NCI-H128 (cell line): ENCODE results near the gene IL9R.
"Not testable (repeated sequence)": the region's sequence is repeated elsewhere in the genome, so short reads cannot be mapped to it uniquely, and the experiment has no call there.

Experiments used
- DNase-seq: peaks from one replicate; lab custom pipeline; 2025; ENCODE audit not compliant: unreplicated experiment; lab: John Stamatoyannopoulos, UW

Gene IL9R, protein sequence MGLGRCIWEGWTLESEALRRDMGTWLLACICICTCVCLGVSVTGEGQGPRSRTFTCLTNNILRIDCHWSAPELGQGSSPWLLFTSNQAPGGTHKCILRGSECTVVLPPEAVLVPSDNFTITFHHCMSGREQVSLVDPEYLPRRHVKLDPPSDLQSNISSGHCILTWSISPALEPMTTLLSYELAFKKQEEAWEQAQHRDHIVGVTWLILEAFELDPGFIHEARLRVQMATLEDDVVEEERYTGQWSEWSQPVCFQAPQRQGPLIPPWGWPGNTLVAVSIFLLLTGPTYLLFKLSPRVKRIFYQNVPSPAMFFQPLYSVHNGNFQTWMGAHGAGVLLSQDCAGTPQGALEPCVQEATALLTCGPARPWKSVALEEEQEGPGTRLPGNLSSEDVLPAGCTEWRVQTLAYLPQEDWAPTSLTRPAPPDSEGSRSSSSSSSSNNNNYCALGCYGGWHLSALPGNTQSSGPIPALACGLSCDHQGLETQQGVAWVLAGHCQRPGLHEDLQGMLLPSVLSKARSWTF

DNA sequence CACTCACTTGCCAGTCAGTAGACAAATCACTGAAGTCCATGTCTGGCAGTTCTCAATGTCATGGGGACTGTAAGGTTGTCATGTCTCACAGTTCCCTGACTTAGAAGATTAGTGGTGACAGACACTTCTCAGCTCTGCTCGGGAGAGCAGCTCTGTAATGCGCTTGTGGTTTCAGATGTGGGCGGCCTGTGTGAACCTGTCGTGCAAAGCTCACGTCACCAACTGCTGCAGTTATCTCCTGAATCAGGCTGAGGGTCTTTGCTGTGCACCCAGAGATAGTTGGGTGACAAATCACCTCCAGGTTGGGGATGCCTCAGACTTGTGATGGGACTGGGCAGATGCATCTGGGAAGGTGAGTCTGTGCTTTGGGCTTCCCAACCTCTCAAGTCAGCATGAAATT lies at the start of gene IL9R:
Gene IL9R, plus strand, starts transcription at position 261 of the 400 bp plus-strand sequence. Its CDS starts 64 bp downstream, at position 325.
- no peak for DNase-seq

DNA sequence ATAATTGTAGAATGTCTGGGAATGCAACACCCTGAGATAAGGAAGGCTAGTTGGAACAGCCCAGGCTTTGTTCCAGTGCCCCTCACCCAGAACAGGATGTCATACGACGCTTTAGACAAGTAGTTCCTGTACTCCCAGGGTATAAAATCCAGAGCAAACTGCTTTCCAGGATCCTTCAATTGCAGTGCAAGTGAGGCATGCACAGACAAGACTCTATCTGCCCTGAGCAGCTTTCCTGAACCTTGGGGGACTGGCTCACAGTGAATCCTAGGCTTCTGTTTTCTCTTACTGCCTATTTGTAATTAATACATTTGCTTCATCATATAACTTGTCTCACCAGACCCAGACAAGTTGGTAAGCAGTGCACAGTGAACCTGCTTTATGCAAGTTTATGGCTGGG lies 48.4 kb upstream of the IL9R start:
- DNase-seq, result no peak

DNA sequence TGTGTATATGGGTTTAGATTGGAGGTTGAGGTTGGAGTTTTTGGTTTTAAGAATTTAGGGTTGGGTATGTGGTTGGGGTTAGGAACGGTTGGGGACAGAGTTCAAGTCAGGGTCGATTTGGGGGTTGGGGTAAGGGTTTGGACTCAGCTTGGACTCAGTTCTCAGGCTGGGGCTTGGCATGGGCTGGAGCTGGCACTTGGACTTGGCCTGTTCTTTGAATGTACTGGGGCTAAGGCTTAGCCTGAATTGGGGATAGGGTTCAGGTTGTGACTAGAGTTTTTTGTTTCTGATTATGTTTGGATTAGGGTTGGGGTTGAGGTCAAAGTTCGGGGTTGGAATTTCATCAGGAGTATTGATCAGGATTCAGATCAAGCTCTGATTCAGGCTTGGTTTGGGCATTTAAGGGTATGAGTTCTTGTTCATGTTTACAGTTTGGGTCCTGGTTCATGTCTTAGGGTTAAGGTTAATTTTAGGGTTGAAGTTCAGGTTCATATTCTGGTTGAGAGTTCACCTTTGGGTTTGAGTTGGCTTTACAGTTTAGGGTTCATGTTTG lies 46.2 kb upstream of the IL9R start:
- DNase-seq, result no peak

DNA sequence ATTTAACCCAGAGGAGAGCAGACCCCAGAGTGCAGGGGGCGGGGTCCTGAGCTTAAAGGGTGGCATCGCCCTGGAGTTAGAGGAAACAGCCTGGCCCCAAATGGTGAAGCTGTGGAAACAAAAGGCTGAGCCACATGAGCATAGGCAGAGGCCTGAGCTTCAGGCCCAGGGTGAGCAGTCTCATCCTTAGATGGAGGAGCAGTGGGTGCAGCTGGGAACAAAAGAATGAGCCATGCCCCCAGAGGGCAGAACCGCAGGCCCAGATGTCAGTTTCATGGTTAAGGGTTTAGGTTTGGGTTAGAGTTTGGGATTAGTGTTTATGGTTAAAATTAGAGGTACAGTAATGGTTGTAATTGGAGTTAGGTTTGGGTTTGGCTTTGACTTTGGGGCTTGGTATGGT lies 44.4 kb upstream of the IL9R start:
- DNase-seq, result no peak

DNA sequence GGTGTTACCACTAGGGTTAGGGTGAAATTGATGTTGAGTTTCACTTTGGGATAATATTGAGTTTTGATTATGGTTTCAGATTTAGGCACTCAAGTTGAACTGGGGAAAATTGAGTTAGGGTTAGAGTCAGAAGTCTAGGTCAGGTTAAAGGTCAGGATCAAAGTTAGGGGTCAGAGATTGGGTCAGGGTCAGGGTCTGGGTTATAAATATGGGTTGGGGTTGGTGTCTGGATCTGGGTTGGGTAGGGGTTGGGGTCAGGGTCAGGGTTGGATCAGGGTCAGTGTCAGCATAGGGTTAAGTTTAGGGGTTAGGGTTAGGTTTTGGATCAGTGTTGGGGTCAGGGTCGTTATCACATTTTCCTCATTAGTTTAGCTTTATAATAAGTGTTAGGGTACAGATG lies 42.7 kb upstream of the IL9R start:
- DNase-seq, result no peak

DNA sequence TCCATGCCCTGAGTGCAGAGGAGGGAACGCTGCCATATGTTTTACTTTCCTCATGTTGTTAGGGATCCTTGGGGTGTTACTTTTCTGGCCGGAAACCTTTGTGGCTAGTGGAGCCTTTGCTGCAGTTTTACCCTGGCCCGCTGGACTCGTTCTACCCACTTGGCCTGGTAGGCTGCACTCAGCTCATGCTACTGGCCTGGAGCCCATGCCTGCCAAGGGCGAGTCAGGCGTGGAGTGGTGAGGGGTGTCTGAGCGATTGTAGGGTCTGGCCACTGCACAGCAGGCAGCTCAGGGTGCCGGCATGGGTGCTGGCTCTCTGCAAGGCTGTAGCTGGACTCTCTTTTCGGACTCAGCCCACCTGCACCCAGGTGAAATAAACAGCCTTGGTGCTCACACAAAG lies 41.4 kb upstream of the IL9R start:
- no peak for DNase-seq

DNA sequence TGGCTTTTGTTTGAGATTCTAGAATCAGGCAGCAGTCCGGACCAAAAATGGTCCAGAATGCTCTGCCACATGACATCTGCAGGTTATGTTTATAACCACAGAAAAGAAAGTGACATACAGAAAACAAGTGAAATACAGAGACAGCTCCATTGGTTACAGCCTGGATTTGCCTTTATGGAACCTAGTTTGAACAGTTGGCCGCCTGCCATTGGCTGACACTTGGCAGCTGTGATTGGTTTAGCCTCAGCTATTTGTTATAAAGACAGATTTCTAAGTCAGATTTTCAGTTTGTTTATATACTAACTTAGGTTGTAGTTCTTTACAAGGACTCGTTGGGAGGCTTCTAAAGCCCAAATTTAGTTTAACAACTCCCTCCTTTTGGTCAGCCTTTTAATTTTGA lies 40.8 kb upstream of the IL9R start:
- no peak for DNase-seq

DNA sequence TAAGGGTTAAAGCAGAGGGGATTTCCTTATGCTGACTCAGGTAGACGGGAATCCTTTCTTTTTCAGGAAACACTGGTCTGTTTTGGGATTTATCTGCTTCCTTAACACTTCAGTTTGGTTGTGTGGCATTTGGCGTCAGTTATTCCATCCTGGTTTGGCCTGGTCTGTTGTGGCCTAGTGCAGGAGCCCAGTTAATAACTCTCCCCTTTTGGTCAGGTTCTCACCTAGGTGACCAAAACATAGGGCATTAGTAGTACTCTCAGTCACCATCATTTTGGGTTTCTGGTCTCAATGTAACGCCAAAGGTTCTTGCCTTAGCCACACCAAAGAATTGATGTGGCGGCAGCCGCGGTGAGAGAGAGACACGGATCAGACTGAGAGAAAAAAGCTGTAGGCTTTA lies 39.7 kb upstream of the IL9R start:
- DNase-seq, result no peak

DNA sequence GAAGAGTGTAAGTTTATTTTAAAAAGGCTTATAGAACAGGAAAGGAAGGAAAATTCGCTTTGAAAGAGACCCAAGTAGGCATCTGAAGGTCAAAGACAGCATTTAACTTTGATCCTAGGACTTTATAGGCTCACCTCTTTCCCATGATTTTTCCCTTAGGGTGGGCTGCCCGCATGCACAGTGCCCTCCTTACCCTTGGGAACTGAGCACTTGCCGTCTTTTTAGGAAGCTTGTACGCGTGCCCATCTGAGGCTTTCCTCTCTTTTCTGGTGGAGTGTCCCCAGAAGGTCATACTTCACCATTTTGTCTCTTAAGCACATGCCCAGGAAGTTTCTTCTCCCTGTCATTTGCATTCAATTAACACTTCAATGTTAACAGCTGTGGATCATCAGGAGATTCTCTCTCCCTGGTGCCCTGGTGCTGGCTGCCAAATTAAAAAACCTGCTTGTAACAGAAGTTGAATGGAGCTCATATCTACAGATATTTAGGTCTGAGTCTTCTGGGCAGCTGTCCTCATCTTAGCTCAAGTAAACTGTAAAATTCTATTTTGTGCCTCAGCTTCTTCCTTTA lies 38.4 kb upstream of the IL9R start:
- no peak for DNase-seq

DNA sequence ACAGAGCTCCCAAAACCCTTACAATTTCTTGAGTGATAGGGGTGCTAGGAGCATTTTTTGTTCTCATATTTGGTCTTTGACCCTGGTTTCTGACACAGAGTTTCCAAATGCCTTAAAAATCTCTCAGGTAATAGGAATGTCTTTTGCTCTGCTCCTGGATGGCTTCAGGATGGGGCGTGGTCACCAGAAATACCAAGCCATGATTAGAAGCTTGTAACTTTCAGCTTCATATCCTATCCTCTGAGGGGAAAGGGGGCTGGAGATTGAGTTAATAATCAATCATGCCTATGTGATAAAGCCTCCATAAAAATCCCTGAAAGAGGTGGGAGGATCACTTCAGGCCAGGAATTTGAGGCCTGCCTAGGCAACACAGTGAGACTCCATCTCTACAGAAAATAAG lies 34.6 kb upstream of the IL9R start:
- DNase-seq, result no peak

DNA sequence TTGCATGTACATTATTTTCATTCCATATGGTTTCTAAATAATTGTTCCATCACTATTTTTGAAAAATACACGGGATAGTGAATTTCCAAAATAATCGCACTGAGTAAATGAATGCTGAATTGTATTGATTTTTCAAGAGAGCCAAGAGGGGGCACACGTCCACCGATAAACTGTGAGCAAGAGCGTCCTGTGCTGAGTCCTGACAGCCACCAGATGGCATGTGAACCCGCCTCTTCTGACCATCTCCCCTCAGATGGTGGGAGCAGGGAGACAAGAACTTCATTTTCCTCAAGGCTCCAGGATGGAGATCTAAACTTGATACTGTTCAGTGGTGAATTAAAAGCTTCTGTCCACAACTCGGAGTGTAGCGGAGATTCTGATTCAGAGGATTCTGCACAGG lies 30.6 kb upstream of the IL9R start:
- DNase-seq, result peak; percentile 0

DNA sequence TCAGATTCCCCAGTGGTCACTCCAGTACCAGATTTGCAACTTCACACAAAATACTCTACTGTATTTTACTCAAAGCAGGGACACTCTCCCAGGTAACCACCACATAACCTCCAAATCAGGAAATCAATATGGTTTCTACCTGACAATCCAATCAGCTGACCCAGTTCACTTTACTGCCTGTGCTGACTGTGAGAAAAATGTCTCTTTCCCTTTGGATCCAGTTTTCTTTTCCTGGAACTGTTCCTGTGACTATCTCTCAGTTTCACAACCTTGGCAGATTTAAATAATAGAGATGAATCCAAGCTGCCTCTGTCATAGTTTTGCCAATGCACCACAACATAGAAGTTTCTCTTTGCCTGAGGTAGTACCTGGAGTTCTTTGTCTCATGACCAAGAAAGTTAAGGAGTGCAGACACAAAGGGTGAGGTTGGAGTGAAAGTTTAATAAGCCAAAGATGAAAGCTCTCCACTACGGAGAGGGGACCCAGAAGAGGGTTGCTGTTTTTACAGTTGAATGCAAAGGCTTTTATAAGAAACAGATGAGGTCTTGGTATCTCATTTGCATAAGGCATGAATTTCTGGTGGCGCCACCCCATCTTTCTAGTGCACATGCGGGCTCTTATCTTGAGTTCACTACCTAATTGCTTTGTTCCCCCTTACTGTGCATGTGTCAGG lies 29.7 kb upstream of the IL9R start:
- DNase-seq, result no peak

DNA sequence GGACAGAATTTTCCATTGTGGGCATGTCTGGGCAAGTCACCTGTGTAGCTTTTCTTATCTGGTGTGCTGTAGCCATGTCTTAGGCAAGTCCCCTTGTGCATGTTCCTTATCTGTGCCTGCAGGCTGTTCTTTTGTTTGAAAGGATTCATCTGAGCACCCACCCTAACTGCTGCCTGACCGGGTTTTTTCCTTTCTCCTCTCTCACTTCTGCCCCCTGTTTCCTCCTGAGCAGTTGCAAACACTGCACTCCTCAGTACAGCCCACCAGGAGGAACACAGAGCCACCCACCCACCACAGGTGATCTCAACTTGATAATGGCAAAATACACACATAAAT lies 29.2 kb upstream of the IL9R start:
- DNase-seq, result no peak

DNA sequence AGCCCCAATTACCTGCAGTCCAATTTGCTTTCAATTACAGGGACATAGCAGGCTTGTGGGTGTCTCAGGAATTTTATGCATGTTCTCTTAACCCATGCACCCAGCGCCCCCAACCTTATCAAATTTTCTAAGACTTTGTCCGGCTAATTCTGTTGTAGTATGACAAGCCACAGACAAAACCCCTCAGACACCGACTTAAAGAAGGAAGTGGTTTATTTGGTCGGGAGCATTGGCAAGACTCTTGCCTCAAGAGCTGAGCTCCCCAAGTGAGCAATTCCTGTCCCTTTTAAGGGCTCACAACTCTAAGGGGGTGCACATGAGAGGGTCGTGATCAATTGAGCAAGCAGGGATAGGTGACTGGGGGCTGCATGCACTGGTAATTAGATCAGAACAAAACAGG lies 28.7 kb upstream of the IL9R start:
- DNase-seq, result no peak

DNA sequence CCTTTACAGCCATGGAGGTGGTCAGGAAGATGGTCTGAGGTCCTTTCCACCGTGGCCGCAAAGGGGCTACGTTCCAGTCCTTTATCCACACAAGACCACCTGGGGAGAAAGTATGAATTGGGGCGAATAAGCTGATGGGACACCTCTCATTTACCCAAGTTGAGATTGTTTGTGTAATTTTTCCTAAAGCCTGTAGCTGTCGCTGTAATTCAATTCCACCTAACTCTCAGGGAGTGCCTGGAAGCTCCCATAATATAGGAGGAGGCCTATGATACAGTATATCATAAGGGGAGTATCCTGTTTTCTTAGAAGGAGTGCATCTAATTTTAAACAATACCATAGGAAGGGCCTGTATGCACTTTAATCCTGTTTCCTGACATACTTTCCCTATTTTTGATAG lies 25.8 kb upstream of the IL9R start:
- not testable (repeated sequence) for DNase-seq

DNA sequence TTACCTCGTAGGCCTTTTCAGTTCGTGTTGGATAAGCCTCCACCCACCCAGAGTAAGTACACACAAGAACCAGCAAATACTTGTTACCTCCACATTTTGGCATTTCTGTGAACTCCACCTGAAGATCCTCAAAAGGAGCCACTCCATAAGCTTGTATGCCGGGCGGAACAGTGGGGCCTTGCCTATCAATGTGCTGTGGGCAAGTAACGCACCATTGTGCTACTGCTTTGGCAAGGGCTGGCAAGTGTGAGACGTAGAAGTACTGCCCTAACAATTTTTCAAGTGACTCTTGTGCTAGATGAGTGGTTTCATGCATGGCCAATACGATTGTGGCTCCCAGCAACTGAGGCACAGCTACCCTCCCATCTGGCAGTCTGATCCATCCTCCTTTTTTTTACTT lies 25.3 kb upstream of the IL9R start:
- not testable (repeated sequence) for DNase-seq

DNA sequence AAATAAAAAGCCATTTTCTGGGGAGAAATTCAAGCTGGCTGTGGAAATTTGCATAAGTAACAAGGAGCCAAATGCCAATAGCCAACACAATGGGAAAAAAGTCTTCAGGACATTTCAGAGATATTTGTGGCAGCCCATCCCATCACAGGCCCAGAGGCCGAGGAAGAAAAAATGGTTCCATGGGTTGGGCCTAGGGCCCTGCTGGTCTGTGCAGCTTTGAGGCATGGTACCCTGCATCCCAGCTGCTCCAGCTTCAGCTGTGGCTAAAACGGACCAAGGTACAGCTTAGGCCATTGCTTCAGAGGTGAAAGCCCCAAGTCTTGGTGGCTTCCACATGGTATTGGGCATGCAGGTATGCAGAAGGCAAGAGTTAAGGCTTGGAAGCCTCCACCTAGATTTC lies 14.2 kb upstream of the IL9R start:
- DNase-seq, result no peak

DNA sequence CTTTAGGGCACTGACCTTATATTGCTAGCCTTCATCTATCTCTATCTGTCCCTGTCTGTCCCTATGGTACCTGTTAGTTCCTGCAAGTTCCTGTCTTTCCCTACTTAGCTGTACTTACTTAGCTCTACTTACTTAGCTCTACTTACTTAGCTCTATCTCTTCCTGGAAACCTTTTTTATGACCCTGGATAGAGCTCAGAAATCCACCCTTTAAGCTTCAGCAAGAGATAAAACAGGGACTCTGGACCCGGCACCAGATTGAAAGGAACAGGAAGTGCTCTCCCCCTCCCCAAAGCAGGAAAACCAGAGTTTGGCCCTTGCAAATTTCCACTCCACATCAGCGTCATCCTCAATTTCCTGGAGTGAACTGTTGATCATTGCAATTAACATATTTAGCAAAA lies 12.3 kb upstream of the IL9R start:
- DNase-seq, result no peak

DNA sequence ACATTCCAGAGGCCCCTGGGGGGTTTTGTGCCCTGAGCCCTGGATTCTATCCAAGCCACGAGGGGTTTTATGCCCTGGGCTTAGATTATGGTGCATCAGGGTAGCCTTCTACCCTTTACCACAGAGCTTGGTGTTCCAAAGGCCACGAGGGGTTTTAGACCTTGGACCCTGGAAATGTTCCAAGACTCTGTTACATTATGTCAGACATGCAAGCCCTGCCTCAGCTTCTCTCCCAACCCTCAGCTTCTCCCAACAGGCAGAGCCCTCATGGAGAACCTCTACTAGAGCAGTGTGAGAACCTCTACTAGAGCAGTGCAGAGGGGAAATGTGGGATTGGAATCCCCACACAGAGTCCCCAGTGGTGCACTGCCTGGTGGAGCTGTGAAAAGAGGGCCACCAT lies 10.5 kb upstream of the IL9R start:
- not testable (repeated sequence) for DNase-seq

DNA sequence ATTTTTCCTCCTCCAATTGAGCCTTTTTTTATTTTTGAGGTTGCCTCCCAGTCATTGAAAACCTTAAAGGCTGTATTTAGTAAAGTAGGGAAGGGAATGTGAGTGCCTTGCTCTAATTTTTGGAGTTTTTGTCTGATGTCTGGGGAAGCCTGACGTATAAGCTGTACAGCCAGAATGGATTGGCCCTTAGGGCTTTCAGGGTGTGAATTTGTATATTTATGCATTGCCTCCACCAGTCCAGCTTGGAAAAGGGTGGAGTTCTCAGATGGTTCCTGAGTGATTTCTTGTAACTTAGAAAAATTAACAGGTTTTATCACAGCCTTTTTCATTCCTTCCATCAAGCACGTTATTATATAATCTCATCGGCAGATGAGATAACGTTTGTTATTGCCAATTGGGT lies 8.6 kb upstream of the IL9R start:
- DNase-seq, result no peak

DNA sequence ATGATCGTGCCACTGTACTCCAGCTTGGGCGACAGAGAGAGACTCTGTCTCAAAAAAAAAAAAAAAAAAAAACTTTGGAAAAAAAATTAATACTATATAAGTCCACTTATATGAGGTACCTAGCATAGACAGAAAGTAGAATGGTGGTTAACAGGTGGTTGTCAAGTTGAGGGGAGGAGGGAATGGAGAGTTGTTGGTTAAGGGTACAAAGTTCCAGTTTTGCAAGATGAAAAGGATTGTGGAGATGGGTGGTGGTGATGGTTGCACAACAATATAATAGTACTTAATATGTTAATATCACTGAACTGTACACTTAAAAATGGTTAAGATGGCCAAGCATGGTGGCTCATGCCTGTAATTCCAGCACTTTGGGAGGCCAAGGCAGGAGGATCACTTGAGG lies 4.1 kb upstream of the IL9R start:
- DNase-seq, result no peak

DNA sequence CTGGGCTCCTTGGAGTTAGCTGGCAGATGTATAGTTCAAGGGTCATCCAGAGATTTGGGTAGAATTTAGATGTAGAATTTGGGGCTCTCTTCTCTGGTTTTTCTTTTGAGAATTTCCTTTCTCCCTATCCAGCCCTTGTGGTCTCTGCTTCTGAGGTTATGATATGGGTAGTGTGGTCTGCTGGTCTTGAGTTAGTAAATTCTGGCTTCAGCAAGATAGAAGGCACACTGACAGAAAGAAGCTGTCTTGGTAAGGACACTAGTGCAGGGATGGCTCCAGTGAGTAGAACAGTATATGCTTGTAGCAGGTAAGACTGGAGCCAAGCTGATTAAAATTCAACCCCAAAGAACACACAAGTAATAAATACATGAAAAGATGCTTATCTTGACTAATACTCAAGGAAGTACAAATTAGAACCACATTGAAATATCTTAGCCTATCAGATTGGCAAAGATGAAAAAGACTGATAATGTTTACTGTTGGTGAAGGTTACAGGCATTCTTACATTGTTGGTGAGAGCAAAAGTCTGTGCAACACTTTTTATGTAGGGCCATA lies 2.1 kb upstream of the IL9R start:
- DNase-seq, result no peak
